Chondrocyte (in vitro differentiated cells): Measurements from ENCODE around the gene NQO1. TPM values are rescaled to one million over a fixed set of nuclear protein-coding genes. Genes with fewer than 3 reads are reported as not detected.
"Not testable (repeated sequence)": the region's sequence is repeated elsewhere in the genome, so short reads cannot be mapped to it uniquely, and the experiment has no call there.

Experiments used
- DNase-seq: peaks from one replicate; pipeline ENCODE4 v3.0.0; 2021; ENCODE audit warnings: mixed read lengths, low spot score
- H3K27ac Mint-ChIP-seq: one replicate; pipeline ENCODE4 v1.8.0; 2021; ENCODE audit warnings: mild to moderate bottlenecking, moderate library complexity, mixed read lengths; ENCODE audit not compliant: unreplicated experiment
- H3K27me3 Mint-ChIP-seq: 2 replicates; pipeline ENCODE4 v1.8.0; 2021; ENCODE audit warnings: low read depth, mixed read lengths
- H3K36me3 Mint-ChIP-seq: 2 replicates; pipeline ENCODE4 v1.8.0; 2021; ENCODE audit warnings: low read depth, mixed read lengths
- H3K4me1 Mint-ChIP-seq: 2 replicates; pipeline ENCODE4 v1.8.0; 2021; ENCODE audit warnings: low read depth, mild to moderate bottlenecking, mixed read lengths
- H3K4me3 Mint-ChIP-seq: one replicate; pipeline ENCODE4 v1.8.0; 2021; ENCODE audit warnings: mild to moderate bottlenecking, moderate library complexity, mixed read lengths; ENCODE audit not compliant: unreplicated experiment
- H3K9me3 Mint-ChIP-seq: 2 replicates; pipeline ENCODE4 v1.8.0; 2021; ENCODE audit warnings: low read depth, mixed read lengths
- total RNA-seq: library from RNA; stranded (reverse); gene quantifications from 3 replicates; pipeline ENCODE4 v1.2.1, GENCODE V29; 2021
- TF ChIP-seq, protein P1 (sequence below): fragments of 200-600 bp; sonication (generic); IDR thresholded peaks from 2 replicates; pipeline ENCODE4 v1.5.0; 2021; ENCODE audit warnings: antibody characterized with exemption, mild to moderate bottlenecking, moderate library complexity

NQO1 gene
- total RNA-seq, 1 donor from 2014 or later: 64.3 TPM

GRCh38 chr16:69732101-69732500 is 5.7 kb upstream of the NQO1 start:
- Mint-ChIP-seq H3K4me3 (no peak overlapping the region), H3K27ac (no peak overlapping the region), H3K36me3 (no peaks in the 10 kb centered on the region), H3K9me3 (no peaks in the 10 kb centered on the region), H3K4me1 (peaks cover 12% of the 10 kb centered on the region), H3K27me3 (no peaks in the 10 kb centered on the region)
- TF ChIP-seq, protein P1, sequence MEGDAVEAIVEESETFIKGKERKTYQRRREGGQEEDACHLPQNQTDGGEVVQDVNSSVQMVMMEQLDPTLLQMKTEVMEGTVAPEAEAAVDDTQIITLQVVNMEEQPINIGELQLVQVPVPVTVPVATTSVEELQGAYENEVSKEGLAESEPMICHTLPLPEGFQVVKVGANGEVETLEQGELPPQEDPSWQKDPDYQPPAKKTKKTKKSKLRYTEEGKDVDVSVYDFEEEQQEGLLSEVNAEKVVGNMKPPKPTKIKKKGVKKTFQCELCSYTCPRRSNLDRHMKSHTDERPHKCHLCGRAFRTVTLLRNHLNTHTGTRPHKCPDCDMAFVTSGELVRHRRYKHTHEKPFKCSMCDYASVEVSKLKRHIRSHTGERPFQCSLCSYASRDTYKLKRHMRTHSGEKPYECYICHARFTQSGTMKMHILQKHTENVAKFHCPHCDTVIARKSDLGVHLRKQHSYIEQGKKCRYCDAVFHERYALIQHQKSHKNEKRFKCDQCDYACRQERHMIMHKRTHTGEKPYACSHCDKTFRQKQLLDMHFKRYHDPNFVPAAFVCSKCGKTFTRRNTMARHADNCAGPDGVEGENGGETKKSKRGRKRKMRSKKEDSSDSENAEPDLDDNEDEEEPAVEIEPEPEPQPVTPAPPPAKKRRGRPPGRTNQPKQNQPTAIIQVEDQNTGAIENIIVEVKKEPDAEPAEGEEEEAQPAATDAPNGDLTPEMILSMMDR: no peak
- DNase-seq: no peak

DNA sequence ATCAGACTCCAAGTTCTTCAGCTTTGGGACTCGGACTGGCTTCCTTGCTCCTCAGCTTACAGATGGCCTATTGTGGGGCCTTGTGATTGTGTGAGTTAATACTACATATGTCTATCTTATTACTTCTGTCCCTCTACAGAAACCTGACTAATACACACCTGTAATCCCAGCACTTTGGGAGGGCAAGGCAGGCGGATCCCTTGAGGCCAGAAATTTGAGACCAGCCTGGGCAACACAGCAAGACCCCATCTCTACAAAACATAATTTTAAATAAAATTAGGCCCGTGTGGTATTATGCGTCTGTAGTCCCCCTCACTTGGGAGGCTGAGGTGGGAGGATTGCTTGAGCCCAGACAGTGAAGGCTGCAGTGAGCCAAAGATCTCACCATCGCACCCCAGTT is 4.9 kb upstream of the NQO1 start:
- DNase-seq, H3K36me3 Mint-ChIP-seq, H3K27ac Mint-ChIP-seq, H3K9me3 Mint-ChIP-seq, H3K4me3 Mint-ChIP-seq, H3K27me3 Mint-ChIP-seq: not testable (repeated sequence)
- H3K4me1 Mint-ChIP-seq: peaks cover 20% of the 10 kb centered on the region

- DNase-seq: peak; percentile 20
- H3K27me3 Mint-ChIP-seq, H3K36me3 Mint-ChIP-seq, H3K9me3 Mint-ChIP-seq, H3K4me3 Mint-ChIP-seq: not testable (repeated sequence)
- Mint-ChIP-seq H3K4me1 (peaks cover 42% of the 10 kb centered on the region), H3K27ac (peak overlapping the region; percentile 51)
Measured at GRCh38 chr16:69729030-69729429, 2.7 kb upstream of the NQO1 start.

GRCh38 chr16:69727916-69728270 is 1.5 kb upstream of the NQO1 start:
- H3K27me3 Mint-ChIP-seq: no peaks in the 10 kb centered on the region
- H3K9me3 Mint-ChIP-seq: no peaks in the 10 kb centered on the region
- peak; percentile 40 for DNase-seq
- TF ChIP-seq, protein P1: no peak
- H3K4me3 Mint-ChIP-seq: peak overlapping the region; percentile 95
- H3K36me3 Mint-ChIP-seq: no peaks in the 10 kb centered on the region
- peak overlapping the region; percentile 100 for H3K27ac Mint-ChIP-seq
- H3K4me1 Mint-ChIP-seq: peaks cover 46% of the 10 kb centered on the region

DNA sequence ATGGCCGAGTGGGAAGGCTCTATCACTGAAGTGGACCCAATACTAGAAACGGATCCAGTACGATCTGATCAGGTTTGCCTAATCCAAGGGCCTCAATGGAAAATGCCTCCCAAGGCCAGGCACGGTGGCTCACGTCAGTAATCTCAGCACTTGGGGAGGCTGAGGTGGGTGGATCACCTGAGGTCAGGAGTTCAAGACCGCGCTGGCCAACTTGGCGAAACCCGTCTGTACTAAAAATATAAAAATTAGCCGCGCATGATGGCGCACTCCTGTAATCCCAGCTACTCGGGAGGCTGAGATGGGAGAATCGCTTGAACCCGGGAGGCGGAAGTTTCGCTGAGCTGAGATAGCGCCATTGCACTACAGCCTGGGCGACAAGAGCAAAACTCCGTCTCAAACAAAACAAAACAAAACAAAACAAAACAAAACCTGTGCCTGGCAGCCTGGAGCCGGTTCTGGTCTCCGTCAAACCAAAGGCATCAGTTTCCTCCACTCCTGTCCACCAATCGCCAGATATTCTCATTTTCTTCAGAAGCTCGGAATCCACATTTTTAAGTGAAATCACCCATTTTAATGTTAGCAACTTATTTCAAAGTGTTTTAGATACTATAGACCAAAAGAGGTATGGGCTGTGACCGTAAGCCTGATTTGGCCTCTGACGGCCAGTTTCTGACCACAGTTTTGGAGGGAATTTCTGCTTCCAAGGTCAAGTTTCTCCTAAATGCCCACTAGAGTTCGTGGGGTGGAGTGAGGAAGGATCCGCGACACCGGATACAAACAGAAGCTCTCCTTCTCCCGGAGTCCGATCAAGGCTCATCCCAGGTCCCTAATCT is 664 bp downstream of the NQO1 start:
- TF ChIP-seq, protein P1: no peak
- Mint-ChIP-seq H3K36me3 (peaks cover 3% of the 10 kb centered on the region), H3K4me1 (peaks cover 46% of the 10 kb centered on the region), H3K27me3 (no peaks in the 10 kb centered on the region), H3K9me3 (no peaks in the 10 kb centered on the region), H3K4me3 (peak overlapping the region; percentile 95), H3K27ac (peak overlapping the region; percentile 100)
- DNase-seq: peak; percentile 40

DNA sequence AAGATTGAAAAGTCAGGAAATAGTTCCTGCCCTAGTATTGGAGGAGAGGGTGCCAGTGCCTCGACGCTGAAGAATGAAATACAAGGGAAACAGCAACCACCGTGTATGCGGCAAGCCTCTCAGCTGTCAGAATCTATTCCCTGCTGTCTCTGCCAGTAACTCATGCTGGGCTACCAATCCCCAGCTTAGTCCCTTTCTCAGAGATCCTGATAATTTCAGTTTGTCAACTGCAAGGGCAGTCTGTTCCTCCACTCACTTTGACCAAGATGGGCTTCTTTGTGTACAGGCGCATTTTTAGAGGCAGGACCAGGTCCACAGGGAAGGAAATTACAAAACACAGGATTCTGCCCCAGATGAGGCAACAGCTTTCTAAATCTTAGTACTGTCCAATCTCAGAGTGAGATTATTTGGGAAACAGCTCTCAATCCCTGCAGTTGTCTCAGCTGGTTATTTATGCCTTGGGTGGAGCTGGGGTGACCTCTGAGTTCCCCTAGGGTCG is 1.3 kb downstream of the NQO1 start:
- H3K27me3 Mint-ChIP-seq: no peaks in the 10 kb centered on the region
- H3K36me3 Mint-ChIP-seq: peaks cover 3% of the 10 kb centered on the region
- H3K4me3 Mint-ChIP-seq: peak overlapping the region; percentile 95
- DNase-seq: no peak
- H3K4me1 Mint-ChIP-seq: peaks cover 46% of the 10 kb centered on the region
- H3K27ac Mint-ChIP-seq: peak overlapping the region; percentile 100
- TF ChIP-seq, protein P1: no peak
- H3K9me3 Mint-ChIP-seq: no peaks in the 10 kb centered on the region
